GM12892 (cell line): ENCODE measurements around the gene SLC6A17.

ENCODE experiments used
- DNase-seq: peaks from one replicate; pipeline ENCODE4 v3.0.0; 2011; ENCODE audit not compliant: insufficient read length
- FAIRE-seq: peaks from 2 replicates; lab custom pipeline; 2011; peaks lifted over from hg19 to GRCh38; lab: Jason Lieb, UNC
- POLR2A ChIP-seq: IDR thresholded peaks from 2 replicates; pipeline ENCODE4 v1.6.1; 2011; ENCODE audit warnings: low read depth, low read length, control low read depth
- POLR2AphosphoS5 ChIP-seq: IDR thresholded peaks from 2 replicates; pipeline ENCODE4 v1.6.1; 2011; ENCODE audit warnings: low read depth, low read length, control low read depth
- TAF1 ChIP-seq: IDR thresholded peaks from 2 replicates; pipeline ENCODE4 v1.6.1; 2011; ENCODE audit warnings: low read depth, mild to moderate bottlenecking, control low read depth, low read length, borderline replicate concordance

SLC6A17 gene

GRCh38 chr1:110218137-110218536, 67.8 kb downstream of the SLC6A17 start:
- FAIRE-seq = no peak
- no peak for TF ChIP-seq POLR2A
- no peak for TF ChIP-seq TAF1
- no peak for TF ChIP-seq POLR2AphosphoS5
- DNase-seq = no peak

DNA sequence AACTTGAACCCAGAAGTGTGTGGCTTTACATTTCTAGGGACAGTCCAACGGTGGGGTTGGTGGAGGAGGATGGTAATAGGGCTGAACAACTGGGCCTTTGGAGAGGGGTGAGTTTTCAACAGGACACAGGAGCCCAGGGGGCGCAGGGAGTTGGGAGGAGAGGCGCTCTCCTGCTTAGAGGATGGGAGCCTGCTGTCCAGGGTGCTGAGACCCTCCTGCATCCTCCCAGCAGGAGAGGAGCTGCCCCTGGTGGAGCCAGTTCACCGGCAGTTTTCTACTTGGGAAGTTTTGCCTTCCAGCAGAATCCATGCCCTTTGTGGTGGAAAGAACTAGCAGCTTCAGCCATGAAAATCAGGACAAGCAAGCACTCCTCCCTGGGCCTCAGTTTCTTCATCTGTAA, 68.4 kb downstream of the SLC6A17 start:
- DNase-seq (no peak), FAIRE-seq (no peak)
- no peak for TF ChIP-seq TAF1
- TF ChIP-seq POLR2A = no peak
- TF ChIP-seq POLR2AphosphoS5 = no peak

GRCh38 chr1:110220324-110220723, 70.0 kb downstream of the SLC6A17 start:
- FAIRE-seq = no peak
- DNase-seq = no peak
- TF ChIP-seq TAF1 (no peak), POLR2AphosphoS5 (no peak), POLR2A (no peak)

GRCh38 chr1:110221119-110221518, 70.8 kb downstream of the SLC6A17 start:
- FAIRE-seq (no peak), DNase-seq (no peak)
- TF ChIP-seq POLR2AphosphoS5 (no peak), POLR2A (no peak), TAF1 (no peak)

- DNase-seq = no peak
- no peak for FAIRE-seq
- TF ChIP-seq TAF1 (no peak), POLR2AphosphoS5 (no peak), POLR2A (no peak)
These were observed 72.8 kb downstream of the SLC6A17 start for GRCh38 chr1:110223127-110223526.

DNA sequence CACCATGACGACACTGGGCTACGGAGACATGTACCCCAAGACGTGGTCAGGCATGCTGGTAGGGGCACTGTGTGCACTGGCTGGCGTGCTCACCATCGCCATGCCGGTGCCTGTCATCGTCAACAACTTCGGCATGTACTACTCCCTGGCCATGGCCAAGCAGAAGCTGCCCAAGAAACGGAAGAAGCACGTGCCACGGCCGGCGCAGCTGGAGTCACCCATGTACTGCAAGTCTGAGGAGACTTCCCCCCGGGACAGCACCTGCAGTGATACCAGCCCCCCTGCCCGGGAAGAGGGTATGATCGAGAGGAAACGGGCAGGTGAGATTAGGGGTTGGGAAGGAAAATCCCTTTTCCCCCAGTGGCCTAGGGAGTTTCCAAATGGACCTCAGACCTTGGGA, 73.3 kb downstream of the SLC6A17 start:
- FAIRE-seq (no peak), DNase-seq (no peak)
- no peak for TF ChIP-seq TAF1
- TF ChIP-seq POLR2A = no peak
- TF ChIP-seq POLR2AphosphoS5 = no peak

- DNase-seq = no peak
- TF ChIP-seq POLR2AphosphoS5 (no peak), TAF1 (no peak), POLR2A (no peak)
- no peak for FAIRE-seq
These were observed 74.1 kb downstream of the SLC6A17 start for GRCh38 chr1:110224240-110224995.

GRCh38 chr1:110225212-110225611, 74.9 kb downstream of the SLC6A17 start:
- no peak for FAIRE-seq
- no peak for DNase-seq
- TF ChIP-seq POLR2A (no peak), POLR2AphosphoS5 (no peak), TAF1 (no peak)

DNA sequence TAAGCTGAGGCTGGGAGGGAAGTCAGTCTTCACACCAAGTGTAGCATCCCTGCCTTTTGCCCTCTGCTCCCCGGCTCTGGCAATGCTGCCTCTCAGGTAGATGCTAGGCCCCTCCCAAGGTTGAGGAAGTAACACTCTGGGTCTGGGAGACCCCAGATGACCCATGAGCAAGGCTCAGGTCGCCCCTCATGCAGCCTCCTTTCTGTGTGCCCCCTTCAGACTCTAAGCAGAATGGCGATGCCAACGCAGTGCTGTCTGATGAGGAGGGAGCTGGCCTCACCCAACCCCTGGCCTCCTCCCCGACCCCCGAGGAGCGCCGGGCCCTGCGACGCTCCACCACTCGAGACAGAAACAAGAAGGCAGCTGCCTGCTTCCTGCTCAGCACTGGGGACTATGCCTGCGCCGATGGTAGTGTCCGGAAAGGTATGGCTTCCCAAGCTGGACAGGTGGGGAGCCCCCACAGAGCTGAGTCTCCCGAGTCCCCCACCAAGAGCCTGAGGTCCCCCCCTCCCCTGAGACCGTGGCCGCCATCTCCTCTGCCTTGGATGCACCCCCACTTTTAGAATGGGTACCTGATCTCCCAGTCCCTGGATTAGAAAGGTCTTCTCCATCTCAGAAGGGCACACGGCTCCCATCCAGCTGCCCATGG, 75.6 kb downstream of the SLC6A17 start:
- no peak for TF ChIP-seq POLR2AphosphoS5
- no peak for TF ChIP-seq POLR2A
- no peak for TF ChIP-seq TAF1
- DNase-seq (no peak), FAIRE-seq (no peak)

GRCh38 chr1:110227774-110228173, 77.5 kb downstream of the SLC6A17 start:
- DNase-seq = no peak
- TF ChIP-seq POLR2AphosphoS5 (no peak), POLR2A (no peak), TAF1 (no peak)
- no peak for FAIRE-seq

GRCh38 chr1:110228381-110228780, 78.1 kb downstream of the SLC6A17 start:
- no peak for TF ChIP-seq POLR2A
- no peak for TF ChIP-seq TAF1
- no peak for DNase-seq
- FAIRE-seq = no peak

GRCh38 chr1:110228869-110229268, 78.6 kb downstream of the SLC6A17 start:
- no peak for DNase-seq
- no peak for TF ChIP-seq POLR2A
- no peak for TF ChIP-seq TAF1
- no peak for TF ChIP-seq POLR2AphosphoS5
- no peak for FAIRE-seq

- TF ChIP-seq POLR2AphosphoS5 (no peak), POLR2A (no peak), TAF1 (no peak)
- no peak for FAIRE-seq
- no peak for DNase-seq
These were observed 79.2 kb downstream of the SLC6A17 start for GRCh38 chr1:110229348-110230001.
